B cell (primary cell): ENCODE data around the gene LRP5.

Source experiments
- EZH2 ChIP-seq: IDR thresholded peaks from 2 replicates; pipeline ENCODE4 v1.6.1; 2012; ENCODE audit warnings: borderline replicate concordance, low read depth, mild to moderate bottlenecking, moderate library complexity, low read length; ENCODE audit not compliant: insufficient read depth, poor library complexity, severe bottlenecking
- TF ChIP-seq, protein P1 (sequence below): fragments of 200-600 bp; IDR thresholded peaks from one replicate; pipeline ENCODE4 v1.8.0; 2022; ENCODE audit warnings: antibody characterized with exemption, mild to moderate bottlenecking

GRCh38 chr11:68324241-68324640, 11.8 kb downstream of the LRP5 start:
- TF ChIP-seq, protein P1, sequence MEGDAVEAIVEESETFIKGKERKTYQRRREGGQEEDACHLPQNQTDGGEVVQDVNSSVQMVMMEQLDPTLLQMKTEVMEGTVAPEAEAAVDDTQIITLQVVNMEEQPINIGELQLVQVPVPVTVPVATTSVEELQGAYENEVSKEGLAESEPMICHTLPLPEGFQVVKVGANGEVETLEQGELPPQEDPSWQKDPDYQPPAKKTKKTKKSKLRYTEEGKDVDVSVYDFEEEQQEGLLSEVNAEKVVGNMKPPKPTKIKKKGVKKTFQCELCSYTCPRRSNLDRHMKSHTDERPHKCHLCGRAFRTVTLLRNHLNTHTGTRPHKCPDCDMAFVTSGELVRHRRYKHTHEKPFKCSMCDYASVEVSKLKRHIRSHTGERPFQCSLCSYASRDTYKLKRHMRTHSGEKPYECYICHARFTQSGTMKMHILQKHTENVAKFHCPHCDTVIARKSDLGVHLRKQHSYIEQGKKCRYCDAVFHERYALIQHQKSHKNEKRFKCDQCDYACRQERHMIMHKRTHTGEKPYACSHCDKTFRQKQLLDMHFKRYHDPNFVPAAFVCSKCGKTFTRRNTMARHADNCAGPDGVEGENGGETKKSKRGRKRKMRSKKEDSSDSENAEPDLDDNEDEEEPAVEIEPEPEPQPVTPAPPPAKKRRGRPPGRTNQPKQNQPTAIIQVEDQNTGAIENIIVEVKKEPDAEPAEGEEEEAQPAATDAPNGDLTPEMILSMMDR = no peak
- TF ChIP-seq EZH2 = no peak
